K562 (cell line): Measurements from ENCODE around the gene DPP9. TPM values are rescaled to one million over a fixed set of nuclear protein-coding genes. Genes with fewer than 3 reads are reported as not detected.

Source experiments
- BCOR ChIP-seq: fragments of 450-650 bp; IDR thresholded peaks from 2 replicates; pipeline ENCODE4 v1.6.1; 2016
- BDP1 ChIP-seq: IDR thresholded peaks from 3 replicates; pipeline ENCODE4 v1.6.1; 2011; ENCODE audit not compliant: insufficient read length, insufficient read depth
- CCNT2 ChIP-seq: IDR thresholded peaks from 2 replicates; pipeline ENCODE4 v1.6.1; 2011; ENCODE audit warnings: borderline replicate concordance, low read depth, mild to moderate bottlenecking, moderate library complexity, mixed read lengths, low read length; ENCODE audit not compliant: insufficient read length; ENCODE audit errors: extremely low read depth
- CHD2 ChIP-seq: IDR thresholded peaks from 2 replicates; pipeline ENCODE4 v1.6.1; 2011; ENCODE audit warnings: low read depth, low read length
- EWSR1 ChIP-seq: fragments of 450-650 bp; IDR thresholded peaks from 2 replicates; pipeline ENCODE4 v1.6.1; 2018; ENCODE audit warnings: borderline replicate concordance, mild to moderate bottlenecking, low read depth, moderate library complexity; ENCODE audit not compliant: partially characterized antibody
- FOXJ3 ChIP-seq: sonication (generic); formaldehyde crosslinking; IDR thresholded peaks from 2 replicates; pipeline ENCODE4 v1.4.0; 2020; ENCODE audit warnings: mild to moderate bottlenecking, missing genetic modification reagents
- HIVEP1 ChIP-seq: fragments of 250-450 bp; sonication (Bioruptor Pico); IDR thresholded peaks from 2 replicates; pipeline ENCODE4 v1.4.0; 2020; ENCODE audit warnings: mild to moderate bottlenecking
- JUN ChIP-seq, 2 experiments: sonication (generic) in 1 of 2; formaldehyde crosslinking in 1 of 2; IDR thresholded peaks; 2 replicates each; pipeline versions ENCODE4 v1.6.1 to v1.8.0; 2012 to 2022; ENCODE audit warnings: borderline replicate concordance in 2 of 2, mild to moderate bottlenecking in 2 of 2, improper control_type of control experiment in 1 of 2, low read depth in 1 of 2, low read length in 1 of 2, missing genetic modification reagents in 1 of 2
- L3MBTL2 ChIP-seq: fragments of 450-650 bp; IDR thresholded peaks from 2 replicates; pipeline ENCODE4 v1.6.1; 2016; ENCODE audit warnings: mild to moderate bottlenecking, moderate library complexity
- POLR2A ChIP-seq: fragments of 450-650 bp; conservative IDR thresholded peaks from 2 replicates; pipeline ENCODE4 v1.6.1; 2016
- PRPF4 ChIP-seq: fragments of 200-400 bp; formaldehyde crosslinking; IDR thresholded peaks from one replicate; pipeline ENCODE4 v1.6.1; 2017; ENCODE audit warnings: low read length, low read depth, mild to moderate bottlenecking; ENCODE audit not compliant: insufficient read depth, poor library complexity, severe bottlenecking
- RBM15 ChIP-seq: fragments of 200-400 bp; formaldehyde crosslinking; IDR thresholded peaks from 2 replicates; pipeline ENCODE4 v1.6.1; 2018; ENCODE audit warnings: mild to moderate bottlenecking, low read length, moderate library complexity; ENCODE audit not compliant: insufficient read depth
- TBP ChIP-seq: optimal IDR thresholded peaks from 2 replicates; pipeline ENCODE3; 2011; ENCODE audit warnings: low read depth, low read length, improper control_type of control experiment
- TEAD1 ChIP-seq, 2 experiments: fragments of 450-650 bp in 1 of 2; sonication (generic) in 1 of 2; formaldehyde crosslinking; IDR thresholded peaks; 2 replicates each; pipeline versions ENCODE4 v1.4.0 to v1.8.0; 2020 to 2022; ENCODE audit warnings: mild to moderate bottlenecking in 2 of 2, missing genetic modification reagents in 1 of 2
- ZFP30 ChIP-seq: fragments of 250-450 bp; sonication (Bioruptor Pico); IDR thresholded peaks from 2 replicates; pipeline ENCODE4 v1.8.0; 2022; ENCODE audit warnings: moderate library complexity, mild to moderate bottlenecking, inconsistent platforms, borderline replicate concordance
- ZNF140 ChIP-seq: fragments of 250-450 bp; sonication (Bioruptor Pico); IDR thresholded peaks from 2 replicates; pipeline ENCODE4 v1.8.0; 2021; ENCODE audit warnings: moderate library complexity, mild to moderate bottlenecking, inconsistent platforms
- ZNF143 ChIP-seq: sonication (generic); formaldehyde crosslinking; IDR thresholded peaks from 2 replicates; pipeline ENCODE4 v1.9.0; 2022; ENCODE audit warnings: mild to moderate bottlenecking, missing genetic modification reagents
- ZNF3 ChIP-seq: fragments of 250-450 bp; sonication (Bioruptor Pico); IDR thresholded peaks from 2 replicates; pipeline ENCODE4 v1.5.0; 2021; ENCODE audit warnings: mild to moderate bottlenecking, moderate library complexity
- ZNF584 ChIP-seq: fragments of 200-800 bp; sonication (Bioruptor generic); IDR thresholded peaks from 2 replicates; pipeline ENCODE4 v1.6.1; 2016; ENCODE audit warnings: low read depth, mild to moderate bottlenecking, missing genetic modification characterization, missing compliant biosample characterization
- polyA plus RNA-seq, 8 experiments: library from polyadenylated mRNA; depleted of rRNA in 4 of 8; stranded (reverse) in 5 of 8; unstranded in 3 of 8; fragments of >200 nt; fragmentation: Nextera tagmentation in 2 of 8; fragmentation: Illumina TruSeq in 1 of 8; extraction: Ambion mirVana in 2 of 8; extraction: Trizol in 1 of 8; gene quantifications; 2 replicates each; pipeline versions ENCODE4 v1.2.1 to v1.2.3, GENCODE V29; 2011 to 2014; ENCODE audit warnings: inconsistent platforms in 1 of 8, missing spikeins in 1 of 8
- total RNA-seq, 7 experiments: library from RNA; depleted of rRNA in 6 of 7; stranded (reverse); fragments of >200 nt in 6 of 7; fragmentation: Illumina TruSeq in 2 of 7; extraction: Trizol in 2 of 7; gene quantifications; 2 replicates each; pipeline versions ENCODE4 v1.2.1 to v1.2.3, GENCODE V29; 2011 to 2021; ENCODE audit warnings: low replicate concordance in 1 of 7
- TF ChIP-seq, protein P1 (sequence below): fragments of 250-450 bp; sonication (Bioruptor Pico); IDR thresholded peaks from 2 replicates; pipeline ENCODE4 v1.5.0; 2021; ENCODE audit warnings: mild to moderate bottlenecking, moderate library complexity
- TF ChIP-seq, protein P2 (sequence below): fragments of 250-450 bp; sonication (Bioruptor Pico); IDR thresholded peaks from 2 replicates; pipeline ENCODE4 v1.5.1; 2021; ENCODE audit warnings: mild to moderate bottlenecking
- TF ChIP-seq, protein P3 (sequence below), 3 experiments: IDR thresholded peaks in 2 of 3; conservative IDR thresholded peaks in 1 of 3; 2 replicates each; pipeline ENCODE4 v1.5.1; 2011 to 2012; ENCODE audit warnings: low read length in 3 of 3, mild to moderate bottlenecking in 3 of 3, control low read depth in 2 of 3, improper control_type of control experiment in 1 of 3, inconsistent platforms in 1 of 3, low read depth in 1 of 3, mixed read lengths in 1 of 3, moderate library complexity in 1 of 3; ENCODE audit not compliant: insufficient read depth in 2 of 3

The DPP9 gene
- total and polyA plus RNA-seq, 9 of the 15 experiments (the other 6 are each of a cell fraction or from before 2014, with no cell fraction given), result 0.90 to 66.7 (median 24.5) TPM

DNA sequence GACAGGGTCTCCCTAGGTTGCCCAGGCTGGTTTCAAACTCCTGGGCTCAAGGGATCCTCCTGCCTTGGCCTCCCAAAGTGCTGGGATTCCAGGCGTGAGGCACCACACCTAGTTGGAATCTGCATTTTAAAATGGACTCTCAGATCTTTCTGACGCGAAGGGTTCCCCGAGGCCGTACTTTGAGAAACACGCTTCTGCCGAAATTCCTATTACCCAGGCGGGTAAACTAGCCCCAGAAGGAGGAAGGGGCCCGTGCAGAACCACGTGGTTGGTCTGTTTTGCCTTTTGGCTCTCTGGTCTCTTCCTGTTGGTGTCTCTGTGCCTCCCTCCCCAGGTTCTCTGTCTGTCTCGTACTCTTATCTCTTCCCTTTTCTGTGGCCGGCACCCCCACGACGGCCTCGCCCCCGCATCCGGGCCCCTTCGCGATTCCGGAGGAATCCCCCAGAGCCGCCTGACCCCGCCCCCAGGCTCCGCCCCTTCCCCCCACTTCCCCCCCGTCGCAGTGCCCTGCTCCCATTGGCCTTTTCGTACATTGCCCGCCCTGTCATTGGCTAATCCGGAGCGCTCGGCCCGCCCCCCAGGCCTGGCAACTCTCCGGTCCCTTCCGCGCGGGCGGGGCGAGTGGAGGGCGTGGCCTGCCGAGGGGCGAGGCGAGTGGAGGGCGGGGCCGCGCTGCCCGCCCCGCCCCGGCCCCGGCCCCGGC, 84.7 kb downstream of the DPP9 start, which contains the start of gene TNFAIP8L1 (continued):
- TF ChIP-seq, protein P1, sequence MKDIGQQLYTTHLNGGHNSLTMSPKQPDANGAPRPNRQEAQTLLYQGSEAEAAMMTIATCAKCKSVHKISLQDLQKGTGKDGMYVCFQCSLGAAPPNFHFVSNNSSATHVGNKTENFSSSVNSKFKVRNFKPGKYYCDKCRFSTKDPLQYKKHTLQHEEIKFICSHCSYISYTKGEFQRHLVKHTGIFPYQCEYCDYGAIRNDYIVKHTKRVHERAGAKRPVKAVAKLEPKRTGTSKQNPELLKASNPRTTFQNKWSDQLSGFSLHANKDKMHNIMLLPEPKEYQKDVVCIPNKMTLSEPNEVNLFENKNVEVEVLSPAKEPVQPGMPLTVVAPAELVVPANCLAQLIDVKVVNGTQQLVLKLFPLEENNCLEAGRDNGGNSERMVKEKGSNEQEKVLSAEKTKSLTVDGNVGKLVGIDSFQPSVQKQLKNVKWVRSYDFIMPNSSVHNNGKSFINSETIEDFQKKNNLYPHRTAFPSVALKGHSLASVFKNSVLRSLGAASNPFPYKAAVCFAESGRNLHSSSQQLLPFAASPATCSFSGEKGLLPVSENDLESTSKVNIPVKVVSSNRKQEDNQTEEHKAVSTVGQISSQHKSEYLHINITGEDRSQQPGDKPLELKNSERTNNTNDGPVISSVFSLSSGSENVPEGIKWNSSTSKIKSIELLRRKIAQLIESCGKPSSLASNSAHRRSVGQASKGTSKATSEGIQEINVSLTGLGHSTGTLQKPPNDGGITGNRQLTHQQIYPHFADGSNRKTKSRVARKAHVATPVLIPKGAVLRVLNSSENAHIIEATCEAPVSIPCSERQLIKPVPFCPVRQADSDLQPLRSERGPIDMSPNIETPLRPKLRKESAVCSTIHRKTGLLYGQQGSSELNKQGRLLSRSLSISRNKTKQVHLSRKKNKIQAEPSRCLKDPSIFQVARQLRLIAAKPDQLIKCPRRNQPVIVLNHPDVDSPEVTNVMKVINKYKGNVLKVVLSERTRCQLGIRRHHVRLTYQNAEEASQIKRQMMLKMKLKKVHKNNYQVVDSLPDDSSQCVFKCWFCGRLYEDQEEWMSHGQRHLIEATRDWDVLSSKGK, result no peak
- TF ChIP-seq, protein P2, sequence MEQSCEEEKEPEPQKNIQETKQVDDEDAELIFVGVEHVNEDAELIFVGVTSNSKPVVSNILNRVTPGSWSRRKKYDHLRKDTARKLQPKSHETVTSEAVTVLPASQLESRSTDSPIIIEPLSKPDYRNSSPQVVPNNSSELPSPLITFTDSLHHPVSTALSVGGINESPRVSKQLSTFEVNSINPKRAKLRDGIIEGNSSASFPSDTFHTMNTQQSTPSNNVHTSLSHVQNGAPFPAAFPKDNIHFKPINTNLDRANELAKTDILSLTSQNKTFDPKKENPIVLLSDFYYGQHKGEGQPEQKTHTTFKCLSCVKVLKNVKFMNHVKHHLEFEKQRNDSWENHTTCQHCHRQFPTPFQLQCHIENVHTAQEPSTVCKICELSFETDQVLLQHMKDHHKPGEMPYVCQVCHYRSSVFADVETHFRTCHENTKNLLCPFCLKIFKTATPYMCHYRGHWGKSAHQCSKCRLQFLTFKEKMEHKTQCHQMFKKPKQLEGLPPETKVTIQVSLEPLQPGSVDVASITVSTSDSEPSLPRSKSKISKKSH (CRISPR knock-in tag), result no peak
- TF ChIP-seq ZNF3 (CRISPR knock-in tag), result no peak
- TF ChIP-seq ZNF140, result no peak
- peak; percentile 39 for TF ChIP-seq CCNT2
- TF ChIP-seq, protein P3, sequence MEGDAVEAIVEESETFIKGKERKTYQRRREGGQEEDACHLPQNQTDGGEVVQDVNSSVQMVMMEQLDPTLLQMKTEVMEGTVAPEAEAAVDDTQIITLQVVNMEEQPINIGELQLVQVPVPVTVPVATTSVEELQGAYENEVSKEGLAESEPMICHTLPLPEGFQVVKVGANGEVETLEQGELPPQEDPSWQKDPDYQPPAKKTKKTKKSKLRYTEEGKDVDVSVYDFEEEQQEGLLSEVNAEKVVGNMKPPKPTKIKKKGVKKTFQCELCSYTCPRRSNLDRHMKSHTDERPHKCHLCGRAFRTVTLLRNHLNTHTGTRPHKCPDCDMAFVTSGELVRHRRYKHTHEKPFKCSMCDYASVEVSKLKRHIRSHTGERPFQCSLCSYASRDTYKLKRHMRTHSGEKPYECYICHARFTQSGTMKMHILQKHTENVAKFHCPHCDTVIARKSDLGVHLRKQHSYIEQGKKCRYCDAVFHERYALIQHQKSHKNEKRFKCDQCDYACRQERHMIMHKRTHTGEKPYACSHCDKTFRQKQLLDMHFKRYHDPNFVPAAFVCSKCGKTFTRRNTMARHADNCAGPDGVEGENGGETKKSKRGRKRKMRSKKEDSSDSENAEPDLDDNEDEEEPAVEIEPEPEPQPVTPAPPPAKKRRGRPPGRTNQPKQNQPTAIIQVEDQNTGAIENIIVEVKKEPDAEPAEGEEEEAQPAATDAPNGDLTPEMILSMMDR (IDR thresholded peaks at IDR 0.05 in 2 of 3, conservative IDR thresholded peaks at IDR 0.05 in 1 of 3; ENCODE audit: insufficient read depth in 2 of 3, low read depth in 1 of 3, low read length in 3 of 3), result no peak
- TF ChIP-seq L3MBTL2, result peak; percentile 81
- no peak for TF ChIP-seq FOXJ3 (CRISPR knock-in tag)
- no peak for TF ChIP-seq PRPF4
- peak; percentile 9; the same call in 1 of the 2 replicates for TF ChIP-seq JUN (IDR thresholded peaks at IDR 0.05; ENCODE audit: borderline replicate concordance, low read depth, low read length)
- TF ChIP-seq JUN (CRISPR knock-in tag; IDR thresholded peaks at IDR 0.05; ENCODE audit: borderline replicate concordance), result no peak
- no peak for TF ChIP-seq EWSR1
- peak; percentile 38 for TF ChIP-seq TBP
- peak in 1 of 2 experiments; percentile 87; a peak in 2 of 4 replicates for TF ChIP-seq TEAD1 (CRISPR knock-in tag; IDR thresholded peaks at IDR 0.05)
- no peak; the same call in 1 of the 2 replicates for TF ChIP-seq POLR2A
- peak; percentile 60 for TF ChIP-seq BCOR
- no peak for TF ChIP-seq BDP1
- TF ChIP-seq ZFP30 (CRISPR knock-in tag), result no peak
- no peak for TF ChIP-seq RBM15
- no peak for TF ChIP-seq ZNF584 (CRISPR knock-in tag)
- no peak for TF ChIP-seq HIVEP1
- no peak for TF ChIP-seq ZNF143 (CRISPR knock-in tag)
- TF ChIP-seq CHD2, result peak; percentile 62
